ENCODE measurements around the gene LMBRD1.

The LMBRD1 gene

GRCh38 chr6:69796642-69797390 lies at the start of gene LMBRD1:
TSS of gene LMBRD1 (minus strand) at chr6:69797010. CDS start at chr6:69796881, 129 bp downstream.
- TF ChIP-seq CTCF (conservative IDR thresholded peaks at IDR 0.05; ENCODE audit: low read depth) = peak; percentile 92
- peak; percentile 94 for DNase-seq (ENCODE audit: low spot score)
- H3K27ac ChIP-seq = peak within 1 kb of the TSS; percentile 79
- CTCF ChIA-PET = interaction anchor here (0.6 to 1.0 kb wide), 5 partner anchors 11 to 1139 kb away, joined by 3 to 5 read pairs (median 3); no protein-coding TSS in a partner anchor
- POLR2A ChIA-PET (ENCODE audit: low non-redundant PET) = no interaction called here

- no peak for DNase-seq (ENCODE audit: low spot score)
- no peak for TF ChIP-seq CTCF (conservative IDR thresholded peaks at IDR 0.05; ENCODE audit: low read depth)
- POLR2A ChIA-PET (ENCODE audit: low non-redundant PET) = no interaction called here
- no peak overlapping the region for H3K27ac ChIP-seq
- CTCF ChIA-PET = no interaction called here
Measured at GRCh38 chr6:69846312-69846711, 49.5 kb upstream of the LMBRD1 start.

GRCh38 chr6:69843189-69843588 lies 46.4 kb upstream of the LMBRD1 start:
- DNase-seq (ENCODE audit: low spot score) = no peak
- CTCF ChIA-PET = interaction anchor here (0.7 kb wide), 1 partner anchor 869 kb away, joined by 3 read pairs; no protein-coding TSS in a partner anchor
- no peak overlapping the region for H3K27ac ChIP-seq
- POLR2A ChIA-PET (ENCODE audit: low non-redundant PET) = no interaction called here
- TF ChIP-seq CTCF (conservative IDR thresholded peaks at IDR 0.05; ENCODE audit: low read depth) = no peak

- CTCF ChIA-PET = interaction anchor here (0.5 to 0.7 kb wide), 2 partner anchors 20 to 655 kb away, joined by 3 read pairs; no protein-coding TSS in a partner anchor
- POLR2A ChIA-PET (ENCODE audit: low non-redundant PET) = no interaction called here
- no peak for DNase-seq (ENCODE audit: low spot score)
- H3K27ac ChIP-seq = no peak overlapping the region
- TF ChIP-seq CTCF (conservative IDR thresholded peaks at IDR 0.05; ENCODE audit: low read depth) = no peak
Measured at GRCh38 chr6:69841862-69842261, 45.1 kb upstream of the LMBRD1 start.

GRCh38 chr6:69835414-69836179 lies 38.8 kb upstream of the LMBRD1 start:
- peak; percentile 78 for TF ChIP-seq CTCF (conservative IDR thresholded peaks at IDR 0.05; ENCODE audit: low read depth)
- ChIA-PET POLR2A (ENCODE audit: low non-redundant PET) (no interaction called here), CTCF (interaction anchor here (0.6 to 1.5 kb wide), 2 partner anchors 78 to 273 kb away, joined by 3 to 4 read pairs; no protein-coding TSS in a partner anchor)
- peak; percentile 33 for DNase-seq (ENCODE audit: low spot score)
- H3K27ac ChIP-seq = no peak overlapping the region

GRCh38 chr6:69832558-69832957 lies 35.7 kb upstream of the LMBRD1 start:
- TF ChIP-seq CTCF (conservative IDR thresholded peaks at IDR 0.05; ENCODE audit: low read depth) = no peak
- POLR2A ChIA-PET (ENCODE audit: low non-redundant PET) = no interaction called here
- H3K27ac ChIP-seq = no peak overlapping the region
- no peak for DNase-seq (ENCODE audit: low spot score)
- CTCF ChIA-PET = interaction anchor here (0.6 kb wide), 1 partner anchor 16 kb away, joined by 4 read pairs; no protein-coding TSS in a partner anchor

All from RWPE1 (cell line).